Measurements from ENCODE around the gene RAPGEF1. TPM values are rescaled to one million over a fixed set of nuclear protein-coding genes. Genes with fewer than 3 reads are reported as not detected.

Gene RAPGEF1
- total RNA-seq, 4 donors from 2014 or later: 37.5 to 89.0 (median 62.8) TPM

Small RNA genes lying within 50 kb of the gene (small RNA-seq; reads per million reads assigned to genes)
- not detected for gene EIF4A1P3
- gene RF00272: not detected
- not detected for gene RN7SL328P

Other genes starting within 250 kb of the RAPGEF1 start
- 10 to 100 TPM; 18.7 to 23.5 (median 19.7) TPM for gene POMT1, start 237.2 kb downstream of the RAPGEF1 start, total RNA-seq
- gene UCK1, start 208.8 kb downstream of the RAPGEF1 start, total RNA-seq: 10 to 100 TPM; 25.0 to 38.5 (median 32.7) TPM
- not detected for gene PRRT1B, start 194.6 kb downstream of the RAPGEF1 start, total RNA-seq